ENCODE data around the gene SPC24.
"Not testable (repeated sequence)": the region's sequence is repeated elsewhere in the genome, so short reads cannot be mapped to it uniquely, and the experiment has no call there.

Gene SPC24

DNA sequence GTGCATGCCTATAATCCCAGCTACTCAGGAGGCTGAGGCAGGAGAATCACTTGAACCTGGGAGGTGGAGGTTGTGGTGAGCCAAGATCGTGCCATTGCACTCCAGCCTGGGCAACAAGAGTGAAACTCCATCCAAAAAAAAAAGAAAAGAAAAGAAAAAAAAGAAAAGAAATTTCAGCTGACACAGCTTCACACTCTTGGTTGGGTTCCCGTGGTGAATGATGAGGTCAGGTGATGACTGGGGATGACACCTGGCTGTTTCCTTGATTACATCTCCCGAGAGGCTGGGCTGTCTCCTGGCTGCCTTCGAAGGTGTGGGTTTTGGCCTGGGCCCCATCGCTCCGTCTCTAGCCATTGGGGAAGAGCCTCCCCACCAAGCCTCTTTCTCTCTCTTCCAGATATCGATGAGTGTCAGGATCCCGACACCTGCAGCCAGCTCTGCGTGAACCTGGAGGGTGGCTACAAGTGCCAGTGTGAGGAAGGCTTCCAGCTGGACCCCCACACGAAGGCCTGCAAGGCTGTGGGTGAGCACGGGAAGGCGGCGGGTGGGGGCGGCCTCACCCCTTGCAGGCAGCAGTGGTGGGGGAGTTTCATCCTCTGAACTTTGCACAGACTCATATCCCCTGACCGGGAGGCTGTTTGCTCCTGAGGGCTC, 44.3 kb downstream of the SPC24 start:
- DNase-seq (ENCODE audit: low read depth): no peak
- no peak overlapping the region for H3K4me3 ChIP-seq (replicated peaks; ENCODE audit: low read depth, low read length)
- TF ChIP-seq, protein P1, sequence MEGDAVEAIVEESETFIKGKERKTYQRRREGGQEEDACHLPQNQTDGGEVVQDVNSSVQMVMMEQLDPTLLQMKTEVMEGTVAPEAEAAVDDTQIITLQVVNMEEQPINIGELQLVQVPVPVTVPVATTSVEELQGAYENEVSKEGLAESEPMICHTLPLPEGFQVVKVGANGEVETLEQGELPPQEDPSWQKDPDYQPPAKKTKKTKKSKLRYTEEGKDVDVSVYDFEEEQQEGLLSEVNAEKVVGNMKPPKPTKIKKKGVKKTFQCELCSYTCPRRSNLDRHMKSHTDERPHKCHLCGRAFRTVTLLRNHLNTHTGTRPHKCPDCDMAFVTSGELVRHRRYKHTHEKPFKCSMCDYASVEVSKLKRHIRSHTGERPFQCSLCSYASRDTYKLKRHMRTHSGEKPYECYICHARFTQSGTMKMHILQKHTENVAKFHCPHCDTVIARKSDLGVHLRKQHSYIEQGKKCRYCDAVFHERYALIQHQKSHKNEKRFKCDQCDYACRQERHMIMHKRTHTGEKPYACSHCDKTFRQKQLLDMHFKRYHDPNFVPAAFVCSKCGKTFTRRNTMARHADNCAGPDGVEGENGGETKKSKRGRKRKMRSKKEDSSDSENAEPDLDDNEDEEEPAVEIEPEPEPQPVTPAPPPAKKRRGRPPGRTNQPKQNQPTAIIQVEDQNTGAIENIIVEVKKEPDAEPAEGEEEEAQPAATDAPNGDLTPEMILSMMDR (IDR thresholded peaks at IDR 0.05; ENCODE audit: low read length, missing control alignments): no peak

DNA sequence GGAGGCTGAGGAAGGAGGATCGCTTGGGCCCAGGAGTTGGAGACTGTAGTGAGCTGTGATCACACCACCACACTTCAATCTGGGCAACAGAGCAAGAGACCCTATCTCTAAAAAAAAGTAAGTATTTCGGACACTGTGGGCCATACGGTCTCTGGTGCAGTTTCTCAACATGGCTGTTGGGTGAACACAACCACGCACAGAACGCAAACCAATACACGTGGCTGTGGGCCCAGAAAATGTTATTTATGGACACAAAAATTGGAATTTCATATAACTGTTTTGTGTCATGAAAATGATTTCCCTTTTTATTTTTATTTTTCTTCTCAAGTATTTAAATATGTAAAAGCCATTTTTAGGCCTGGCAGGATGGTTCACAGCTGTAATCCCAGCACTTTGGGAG, 46.8 kb downstream of the SPC24 start:
- TF ChIP-seq, protein P1 (IDR thresholded peaks at IDR 0.05; ENCODE audit: low read length, missing control alignments): no peak
- H3K4me3 ChIP-seq (replicated peaks; ENCODE audit: low read depth, low read length): no peak overlapping the region
- no peak for DNase-seq (ENCODE audit: low read depth)

DNA sequence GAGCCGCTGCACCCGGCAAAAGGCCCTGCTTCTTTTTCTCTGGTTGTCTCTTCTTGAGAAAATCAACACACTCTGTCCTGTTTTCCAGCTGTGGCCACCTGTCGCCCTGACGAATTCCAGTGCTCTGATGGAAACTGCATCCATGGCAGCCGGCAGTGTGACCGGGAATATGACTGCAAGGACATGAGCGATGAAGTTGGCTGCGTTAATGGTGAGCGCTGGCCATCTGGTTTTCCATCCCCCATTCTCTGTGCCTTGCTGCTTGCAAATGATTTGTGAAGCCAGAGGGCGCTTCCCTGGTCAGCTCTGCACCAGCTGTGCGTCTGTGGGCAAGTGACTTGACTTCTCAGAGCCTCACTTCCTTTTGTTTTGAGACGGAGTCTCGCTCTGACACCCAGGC, 49.1 kb downstream of the SPC24 start:
- no peak overlapping the region for H3K4me3 ChIP-seq (replicated peaks; ENCODE audit: low read depth, low read length)
- TF ChIP-seq, protein P1 (IDR thresholded peaks at IDR 0.05; ENCODE audit: low read length, missing control alignments): no peak
- no peak for DNase-seq (ENCODE audit: low read depth)

DNA sequence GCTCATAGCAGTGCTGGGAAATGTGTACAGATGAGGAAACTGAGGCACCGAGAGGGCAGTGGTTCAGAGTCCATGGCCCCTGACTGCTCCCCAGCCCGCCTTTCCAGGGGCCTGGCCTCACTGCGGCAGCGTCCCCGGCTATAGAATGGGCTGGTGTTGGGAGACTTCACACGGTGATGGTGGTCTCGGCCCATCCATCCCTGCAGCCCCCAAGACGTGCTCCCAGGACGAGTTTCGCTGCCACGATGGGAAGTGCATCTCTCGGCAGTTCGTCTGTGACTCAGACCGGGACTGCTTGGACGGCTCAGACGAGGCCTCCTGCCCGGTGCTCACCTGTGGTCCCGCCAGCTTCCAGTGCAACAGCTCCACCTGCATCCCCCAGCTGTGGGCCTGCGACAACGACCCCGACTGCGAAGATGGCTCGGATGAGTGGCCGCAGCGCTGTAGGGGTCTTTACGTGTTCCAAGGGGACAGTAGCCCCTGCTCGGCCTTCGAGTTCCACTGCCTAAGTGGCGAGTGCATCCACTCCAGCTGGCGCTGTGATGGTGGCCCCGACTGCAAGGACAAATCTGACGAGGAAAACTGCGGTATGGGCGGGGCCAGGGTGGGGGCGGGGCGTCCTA, 50.5 kb downstream of the SPC24 start:
- no peak overlapping the region for H3K4me3 ChIP-seq (replicated peaks; ENCODE audit: low read depth, low read length)
- no peak for DNase-seq (ENCODE audit: low read depth)
- TF ChIP-seq, protein P1 (IDR thresholded peaks at IDR 0.05; ENCODE audit: low read length, missing control alignments): no peak

DNA sequence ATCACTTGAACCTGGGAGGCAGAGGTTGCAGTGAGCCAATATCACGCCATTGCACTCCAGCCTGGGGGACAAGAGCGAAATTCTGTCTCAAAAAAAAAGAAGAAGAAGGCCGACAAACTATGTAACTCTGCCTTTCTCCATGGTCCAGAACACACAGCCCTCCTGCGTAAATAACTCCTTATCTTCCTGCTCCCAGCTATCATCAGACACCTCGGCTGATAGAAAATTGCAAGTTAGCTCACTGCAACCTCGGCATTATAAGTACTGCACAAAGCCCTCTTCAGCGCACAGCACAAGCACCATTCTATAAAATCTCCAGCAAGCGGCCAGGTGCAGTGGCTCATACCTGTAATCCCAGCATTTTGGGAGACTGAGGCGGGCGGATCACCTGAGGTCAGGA, 51.9 kb downstream of the SPC24 start:
- not testable (repeated sequence) for H3K4me3 ChIP-seq (replicated peaks; ENCODE audit: low read depth, low read length); DNase-seq (ENCODE audit: low read depth)

DNA sequence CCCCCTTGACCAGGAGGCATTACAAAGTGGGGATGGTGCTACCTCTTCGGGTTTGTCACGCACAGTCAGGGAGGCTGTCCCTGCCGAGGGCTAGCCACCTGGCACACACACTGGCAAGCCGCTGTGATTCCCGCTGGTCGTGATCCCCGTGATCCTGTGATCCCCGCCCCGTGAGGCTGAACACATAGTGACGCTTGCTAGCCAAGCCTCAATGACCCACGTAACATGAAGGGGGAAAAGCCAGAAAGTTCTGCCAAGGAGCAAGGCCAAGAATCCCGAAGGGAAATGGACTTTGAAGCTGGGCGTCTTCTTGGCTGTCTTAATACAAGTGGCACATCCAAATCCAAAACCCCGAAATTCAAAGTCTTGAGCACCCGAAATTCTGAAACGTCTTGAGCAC, 52.6 kb downstream of the SPC24 start:
- DNase-seq (ENCODE audit: low read depth): no peak
- H3K4me3 ChIP-seq (replicated peaks; ENCODE audit: low read depth, low read length): no peak overlapping the region
- TF ChIP-seq, protein P1 (IDR thresholded peaks at IDR 0.05; ENCODE audit: low read length, missing control alignments): no peak

DNA sequence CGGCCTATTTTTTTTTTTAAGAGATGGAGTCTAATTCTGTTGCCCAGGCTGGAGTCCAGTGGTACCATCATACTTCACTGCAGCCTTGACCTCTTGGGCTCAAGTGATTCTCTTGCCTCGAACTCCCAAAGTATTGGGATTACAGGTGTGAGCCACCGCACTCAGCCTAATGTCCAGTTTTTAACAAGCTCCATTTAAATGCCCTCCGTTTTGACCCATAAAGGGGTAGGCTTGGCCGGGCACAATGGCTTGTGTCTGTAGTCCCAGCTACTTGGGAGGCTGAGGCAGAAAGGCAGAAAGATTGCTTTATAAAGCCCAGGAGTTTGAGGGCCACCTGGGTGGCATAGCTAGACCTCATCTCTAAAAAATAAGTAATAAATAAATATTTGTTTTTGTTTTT, 54.5 kb downstream of the SPC24 start:
- TF ChIP-seq, protein P1 (IDR thresholded peaks at IDR 0.05; ENCODE audit: low read length, missing control alignments): no peak
- no peak for DNase-seq (ENCODE audit: low read depth)
- H3K4me3 ChIP-seq (replicated peaks; ENCODE audit: low read depth, low read length): no peak overlapping the region
